NCI-H1417 (cell line): ENCODE results near the gene UBE2A.
A peak's percentile ranks its signal among the peaks of the same experiment; 100 is the strongest.

Experiments used
- DNase-seq, 3 experiments: peaks; one replicate each; lab custom pipeline; 2025; lab: John Stamatoyannopoulos, UW

The UBE2A gene

DNA sequence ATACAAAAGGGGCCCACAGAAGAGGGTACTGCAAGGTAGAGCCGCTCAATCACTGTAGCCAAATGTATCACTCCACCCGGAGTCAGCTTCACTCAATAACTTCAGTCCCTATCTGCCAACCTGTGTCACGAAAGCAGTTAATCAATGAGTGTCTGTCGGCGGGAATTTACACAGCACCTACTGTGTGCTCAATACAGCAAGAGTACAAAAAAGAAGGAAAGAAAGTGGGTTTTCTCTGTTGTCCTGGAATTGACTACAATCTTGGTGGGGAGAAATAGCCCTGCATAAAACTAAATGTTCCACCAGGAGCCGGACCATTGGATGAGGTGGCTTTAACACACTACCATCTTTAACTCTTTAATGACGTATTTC, 32.6 kb downstream of the UBE2A start:
- DNase-seq, result no peak

DNA sequence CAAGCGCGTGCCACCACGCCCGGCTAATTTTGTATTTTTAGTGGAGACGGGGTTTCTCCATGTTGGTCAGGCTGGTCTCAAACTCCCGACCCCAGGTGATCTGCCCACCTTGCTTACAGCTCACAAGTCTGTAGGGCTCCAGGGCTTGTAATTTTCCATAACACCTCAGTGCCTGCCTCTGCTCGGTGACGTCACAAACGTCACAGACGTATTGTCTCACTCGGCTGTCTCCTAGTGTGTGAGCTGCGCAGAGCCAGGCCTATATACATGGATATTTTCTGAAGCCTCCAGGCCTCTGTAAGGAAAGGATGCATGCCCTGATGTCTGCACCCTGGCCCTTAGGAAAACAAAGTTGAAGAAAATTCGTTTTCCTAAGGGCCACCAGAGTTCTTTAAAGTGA, 40.4 kb downstream of the UBE2A start:
- no peak for DNase-seq

DNA sequence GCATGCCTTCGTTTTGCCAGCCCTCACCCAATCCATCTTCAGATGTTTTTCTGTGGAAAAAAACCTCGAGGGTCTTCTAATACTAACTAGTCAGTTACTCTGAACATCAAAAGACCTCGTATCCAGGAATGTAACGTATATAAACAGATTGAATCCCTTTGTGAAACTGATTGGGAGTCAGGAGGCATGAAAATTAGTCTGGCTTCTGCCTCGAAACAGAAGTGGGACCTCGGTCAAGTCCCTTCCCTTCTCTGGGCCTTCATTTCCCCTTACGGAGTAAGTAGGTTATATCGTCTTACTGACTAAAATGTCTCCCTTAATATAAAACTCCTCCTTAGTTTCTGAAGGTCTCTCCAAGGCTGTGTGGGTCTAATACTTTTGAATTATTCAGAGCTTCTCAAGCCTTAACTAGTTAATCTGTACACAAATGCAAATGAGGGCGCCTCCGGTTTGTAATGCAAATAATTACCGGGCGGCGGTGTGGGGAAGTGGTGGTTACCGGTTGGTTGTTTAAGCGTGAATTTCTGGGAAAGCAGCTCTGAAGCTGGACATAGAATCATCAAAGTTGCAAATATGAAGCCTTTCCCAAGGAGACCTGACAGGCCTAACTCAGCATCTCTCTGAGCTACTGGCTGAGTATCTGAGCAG, 43.3 kb downstream of the UBE2A start:
- no peak for DNase-seq

DNA sequence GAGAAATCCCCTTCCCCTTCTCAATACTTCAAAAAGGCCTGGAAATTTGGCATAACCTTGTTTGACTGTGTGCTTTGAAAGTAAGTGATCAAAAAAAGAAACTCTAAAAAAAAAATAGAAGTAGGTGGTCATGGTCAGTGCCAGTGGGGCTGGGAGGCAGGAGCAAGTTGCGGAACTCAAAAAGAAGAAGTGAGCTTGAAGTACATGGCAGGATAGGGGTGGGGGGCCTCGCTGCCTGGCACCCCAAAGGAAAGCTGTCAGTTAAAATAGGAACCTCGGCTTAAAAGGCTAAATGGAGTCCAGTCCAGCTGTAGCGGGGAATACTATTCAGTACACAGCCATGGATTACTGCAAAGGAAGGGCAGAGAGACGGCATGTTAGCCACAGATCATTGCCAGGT, 44.1 kb downstream of the UBE2A start:
- DNase-seq, result no peak

DNA sequence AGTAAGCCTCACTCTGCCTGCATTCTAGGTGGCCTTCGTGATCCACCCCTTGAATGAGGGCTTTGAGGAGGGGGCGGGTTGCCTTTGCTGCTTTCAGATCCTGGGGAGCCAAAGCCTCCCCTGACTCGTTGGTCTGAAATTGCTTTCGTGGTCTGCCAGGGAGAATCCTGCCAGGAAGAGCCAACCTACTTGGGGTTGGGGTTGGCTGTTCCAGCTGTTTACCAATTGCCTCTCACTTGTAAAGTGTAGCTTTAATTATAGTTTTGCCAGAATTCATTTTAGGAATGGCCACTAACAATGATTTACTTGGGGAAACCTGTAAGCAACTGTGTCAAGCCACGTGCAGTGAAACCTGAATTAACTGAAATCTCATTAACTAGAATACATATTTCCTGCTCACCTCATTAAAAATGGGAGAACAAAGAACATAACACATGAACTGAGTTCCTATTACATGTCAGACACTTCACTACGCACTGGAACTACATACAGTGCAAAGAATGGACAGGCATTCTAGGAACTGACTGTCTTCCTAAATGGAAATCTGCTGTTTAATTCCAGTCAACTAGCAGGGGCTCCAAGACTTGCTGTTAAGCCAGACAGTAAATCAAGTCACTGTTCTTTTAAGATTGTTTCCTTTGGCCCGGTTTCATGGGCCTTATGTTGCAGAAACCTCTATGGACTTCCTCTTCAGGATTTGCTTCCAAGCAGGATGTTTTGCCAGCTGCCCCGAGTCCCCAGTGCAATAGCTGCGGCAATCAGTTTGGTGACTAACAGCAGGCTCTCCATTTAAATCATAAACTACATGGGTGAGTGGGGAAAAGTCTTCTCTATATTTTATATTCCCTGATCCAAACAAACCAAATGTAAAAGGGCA, 48.2 kb downstream of the UBE2A start:
- DNase-seq, result peak in 1 of 3 experiments; percentile 13

DNA sequence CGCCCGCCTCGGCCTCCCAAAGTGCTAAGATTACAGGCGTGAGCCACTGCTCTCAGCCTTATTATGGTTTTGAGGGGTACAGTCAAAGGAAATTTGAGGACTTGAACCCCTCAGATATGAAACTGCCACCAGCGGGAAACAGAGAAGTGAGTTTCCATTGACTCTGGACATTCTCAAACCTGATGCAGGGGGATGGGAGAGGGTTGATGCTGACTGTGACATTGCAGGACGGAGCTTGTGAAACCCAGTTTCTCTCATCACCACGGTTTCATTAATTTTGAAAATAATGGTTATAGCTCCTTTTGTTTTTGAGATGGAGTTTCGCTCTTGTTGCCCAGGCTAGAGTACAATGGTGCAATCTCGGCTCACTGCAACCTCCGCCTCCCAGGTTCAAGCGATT, 50.1 kb downstream of the UBE2A start:
- DNase-seq, result no peak

DNA sequence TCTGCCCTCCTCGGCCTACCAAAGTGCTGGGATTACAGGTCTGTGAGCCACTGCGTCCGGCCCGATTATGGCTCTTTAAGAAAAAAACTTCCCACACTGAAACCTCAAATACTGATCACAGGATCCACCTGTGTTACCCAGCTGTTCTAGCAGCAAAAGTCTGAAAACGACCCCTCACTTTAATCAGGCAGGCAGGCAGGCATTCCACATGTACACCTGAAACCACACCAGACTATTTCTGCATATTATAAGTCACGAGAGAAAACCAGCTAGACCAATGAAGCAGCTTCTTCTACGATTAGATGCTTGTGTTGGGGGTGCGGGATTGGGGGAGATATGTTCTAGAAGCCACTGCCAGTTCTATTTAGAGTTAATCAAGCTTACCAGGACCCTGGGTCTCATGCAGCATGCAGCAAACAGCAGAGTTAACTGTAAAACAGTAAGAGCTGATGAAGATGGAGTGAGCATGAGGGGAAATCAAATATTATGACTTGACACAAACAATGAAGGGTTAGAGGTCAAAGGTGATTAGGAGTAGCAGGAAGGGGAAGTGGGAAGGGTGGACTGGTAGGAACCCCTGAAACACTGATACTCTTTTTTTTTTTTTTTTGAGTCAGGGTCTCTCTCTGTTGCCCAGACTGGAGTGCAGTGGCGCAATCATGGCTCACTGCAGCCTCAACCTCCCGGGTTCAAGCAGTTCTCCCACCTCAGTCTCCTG, 50.7 kb downstream of the UBE2A start:
- no peak for DNase-seq

DNA sequence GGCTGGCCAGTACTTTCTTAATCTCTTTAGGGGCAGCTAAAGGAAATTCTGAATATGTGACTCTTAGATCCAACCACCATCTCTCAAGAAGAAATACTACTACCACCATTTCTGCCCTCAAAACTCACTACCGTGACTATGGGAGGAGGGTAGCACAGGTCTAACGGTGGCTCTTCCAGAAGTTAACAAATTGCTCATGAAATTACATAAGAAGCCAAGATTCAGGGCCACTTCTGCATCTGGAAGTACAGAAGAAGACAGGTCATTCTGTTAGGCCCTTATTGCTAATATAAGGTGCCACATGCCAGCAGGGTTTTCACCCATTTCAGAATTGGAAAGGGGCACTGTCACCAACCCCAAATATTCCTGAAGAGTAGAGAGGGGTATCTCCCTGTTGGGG, 51.5 kb downstream of the UBE2A start:
- no peak for DNase-seq
